ENCODE data around the gene YY1.

DNA sequence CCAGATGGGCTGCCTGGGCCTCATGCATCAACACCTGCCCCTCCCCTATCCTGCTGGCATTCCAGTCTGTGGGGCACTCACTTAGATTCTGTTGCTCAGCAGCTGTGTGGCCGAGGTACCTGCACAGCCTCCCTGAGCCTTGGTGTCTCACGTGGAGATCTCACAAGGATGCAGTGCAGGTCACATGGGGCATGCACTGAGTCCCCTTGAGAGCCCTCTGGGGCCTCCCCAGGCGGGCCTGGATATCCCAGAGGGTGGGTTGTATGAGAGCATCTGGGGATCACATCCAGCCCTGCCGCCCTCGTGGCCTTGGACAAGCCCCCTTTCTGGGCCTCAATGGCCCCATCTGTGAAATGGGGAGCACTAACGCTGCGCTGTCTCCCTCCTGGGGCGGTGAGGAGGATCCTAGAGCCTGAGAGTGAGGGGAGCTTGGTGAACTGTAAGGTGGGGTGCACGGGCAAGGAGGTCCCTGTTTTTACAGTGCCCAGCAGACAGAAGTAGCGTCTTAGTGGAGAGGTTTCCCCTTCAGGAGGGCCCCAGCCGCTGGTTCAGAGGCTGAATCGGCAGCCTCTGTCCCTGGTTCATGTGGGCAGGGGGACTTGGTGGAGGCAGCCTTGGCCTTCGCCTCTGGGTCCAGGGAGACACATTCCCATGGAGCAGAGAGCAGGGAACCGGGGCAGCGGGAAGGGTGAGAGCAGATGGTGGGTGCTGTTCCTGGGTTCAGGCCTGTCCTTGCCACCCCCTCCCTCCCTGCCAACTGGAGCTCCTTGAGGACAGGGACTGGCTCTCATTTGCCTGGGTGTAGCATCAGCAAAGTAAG, 83.4 kb downstream of the YY1 start:
- TF ChIP-seq, protein P1, sequence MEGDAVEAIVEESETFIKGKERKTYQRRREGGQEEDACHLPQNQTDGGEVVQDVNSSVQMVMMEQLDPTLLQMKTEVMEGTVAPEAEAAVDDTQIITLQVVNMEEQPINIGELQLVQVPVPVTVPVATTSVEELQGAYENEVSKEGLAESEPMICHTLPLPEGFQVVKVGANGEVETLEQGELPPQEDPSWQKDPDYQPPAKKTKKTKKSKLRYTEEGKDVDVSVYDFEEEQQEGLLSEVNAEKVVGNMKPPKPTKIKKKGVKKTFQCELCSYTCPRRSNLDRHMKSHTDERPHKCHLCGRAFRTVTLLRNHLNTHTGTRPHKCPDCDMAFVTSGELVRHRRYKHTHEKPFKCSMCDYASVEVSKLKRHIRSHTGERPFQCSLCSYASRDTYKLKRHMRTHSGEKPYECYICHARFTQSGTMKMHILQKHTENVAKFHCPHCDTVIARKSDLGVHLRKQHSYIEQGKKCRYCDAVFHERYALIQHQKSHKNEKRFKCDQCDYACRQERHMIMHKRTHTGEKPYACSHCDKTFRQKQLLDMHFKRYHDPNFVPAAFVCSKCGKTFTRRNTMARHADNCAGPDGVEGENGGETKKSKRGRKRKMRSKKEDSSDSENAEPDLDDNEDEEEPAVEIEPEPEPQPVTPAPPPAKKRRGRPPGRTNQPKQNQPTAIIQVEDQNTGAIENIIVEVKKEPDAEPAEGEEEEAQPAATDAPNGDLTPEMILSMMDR (IDR thresholded peaks at IDR 0.05), result no peak
- TF ChIP-seq CBFB (CRISPR knock-in tag; IDR thresholded peaks at IDR 0.05; ENCODE audit: low read depth) (no peak), NFE2L1 (CRISPR knock-in tag; IDR thresholded peaks at IDR 0.05) (no peak), TEAD1 (CRISPR knock-in tag; IDR thresholded peaks at IDR 0.05) (no peak)
- TF ChIP-seq, protein P2, sequence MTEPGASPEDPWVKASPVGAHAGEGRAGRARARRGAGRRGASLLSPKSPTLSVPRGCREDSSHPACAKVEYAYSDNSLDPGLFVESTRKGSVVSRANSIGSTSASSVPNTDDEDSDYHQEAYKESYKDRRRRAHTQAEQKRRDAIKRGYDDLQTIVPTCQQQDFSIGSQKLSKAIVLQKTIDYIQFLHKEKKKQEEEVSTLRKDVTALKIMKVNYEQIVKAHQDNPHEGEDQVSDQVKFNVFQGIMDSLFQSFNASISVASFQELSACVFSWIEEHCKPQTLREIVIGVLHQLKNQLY (CRISPR knock-in tag; IDR thresholded peaks at IDR 0.05), result no peak
- TF ChIP-seq, protein P3, sequence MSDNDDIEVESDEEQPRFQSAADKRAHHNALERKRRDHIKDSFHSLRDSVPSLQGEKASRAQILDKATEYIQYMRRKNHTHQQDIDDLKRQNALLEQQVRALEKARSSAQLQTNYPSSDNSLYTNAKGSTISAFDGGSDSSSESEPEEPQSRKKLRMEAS (CRISPR knock-in tag; IDR thresholded peaks at IDR 0.05), result no peak
